ENCODE results near the gene FOXO3B.
"Not testable (repeated sequence)": the region's sequence is repeated elsewhere in the genome, so short reads cannot be mapped to it uniquely, and the experiment has no call there.

DNA sequence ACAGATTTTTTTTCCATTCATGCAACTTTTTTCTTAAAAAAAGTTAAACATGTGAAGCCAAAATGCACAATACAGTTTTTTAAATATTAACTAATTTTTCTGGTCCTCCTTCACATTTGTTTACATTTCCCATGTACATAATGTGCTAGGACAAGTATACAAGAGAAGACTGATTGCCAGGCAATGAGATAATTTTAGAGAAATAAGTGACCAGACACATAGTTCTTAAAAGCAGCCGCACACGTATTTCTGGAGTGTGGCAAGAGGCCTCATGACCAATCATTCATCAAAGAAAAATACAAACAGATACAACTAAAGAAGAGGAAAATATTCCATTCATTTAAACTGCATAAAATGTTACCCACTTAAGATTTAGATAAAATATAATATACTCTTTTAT lies 15.8 kb downstream of the FOXO3B start:
- not testable (repeated sequence) for TF ChIP-seq CTCF (IDR thresholded peaks at IDR 0.05); EZH2 (IDR thresholded peaks at IDR 0.05; ENCODE audit: borderline replicate concordance, insufficient read depth, low read depth, low read length, poor library complexity, severe bottlenecking)

Data from B cell (primary cell).